ENCODE measurements around the gene MTR.

DNA sequence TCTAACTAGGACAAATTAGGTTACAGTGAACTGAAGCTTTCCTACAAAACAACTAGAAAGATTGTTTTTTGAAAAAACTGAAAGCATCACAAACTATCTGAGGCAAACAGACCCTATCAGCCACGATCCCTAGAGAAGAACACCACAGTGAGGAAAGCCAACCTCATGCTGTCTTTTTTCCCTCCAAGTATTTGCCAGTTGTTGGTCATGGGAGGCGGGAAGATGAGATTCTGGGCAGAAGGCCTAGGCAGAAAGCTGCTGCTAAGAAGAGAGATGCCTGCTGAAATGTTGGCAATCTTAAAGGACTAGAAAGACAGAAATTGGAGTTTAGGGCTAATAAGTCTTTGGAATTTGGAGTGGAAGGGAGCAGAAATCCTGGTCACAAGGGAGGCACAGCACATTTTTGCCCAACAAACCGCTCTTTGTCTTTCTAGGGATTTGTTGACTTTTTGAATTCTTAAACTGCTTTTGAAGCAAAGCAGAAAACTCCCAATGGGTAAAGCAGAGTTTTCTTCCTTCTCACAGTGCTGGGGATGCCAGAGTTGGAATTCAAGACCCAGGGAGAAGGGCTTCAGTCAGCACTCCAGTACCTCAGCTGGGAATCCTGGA lies 125.3 kb downstream of the MTR start:
- TF ChIP-seq ZNF384 (IDR thresholded peaks at IDR 0.05; ENCODE audit: low read depth, low read length) (no peak), SREBF1 (IDR thresholded peaks at IDR 0.05; ENCODE audit: borderline replicate concordance, low read depth, low read length) (no peak), ATF7 (IDR thresholded peaks at IDR 0.05) (no peak), NR2F6 (CRISPR knock-in tag; IDR thresholded peaks at IDR 0.05) (no peak)
- TF ChIP-seq, protein P1, sequence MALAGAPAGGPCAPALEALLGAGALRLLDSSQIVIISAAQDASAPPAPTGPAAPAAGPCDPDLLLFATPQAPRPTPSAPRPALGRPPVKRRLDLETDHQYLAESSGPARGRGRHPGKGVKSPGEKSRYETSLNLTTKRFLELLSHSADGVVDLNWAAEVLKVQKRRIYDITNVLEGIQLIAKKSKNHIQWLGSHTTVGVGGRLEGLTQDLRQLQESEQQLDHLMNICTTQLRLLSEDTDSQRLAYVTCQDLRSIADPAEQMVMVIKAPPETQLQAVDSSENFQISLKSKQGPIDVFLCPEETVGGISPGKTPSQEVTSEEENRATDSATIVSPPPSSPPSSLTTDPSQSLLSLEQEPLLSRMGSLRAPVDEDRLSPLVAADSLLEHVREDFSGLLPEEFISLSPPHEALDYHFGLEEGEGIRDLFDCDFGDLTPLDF (CRISPR knock-in tag; IDR thresholded peaks at IDR 0.05) = no peak
- TF ChIP-seq, protein P2, sequence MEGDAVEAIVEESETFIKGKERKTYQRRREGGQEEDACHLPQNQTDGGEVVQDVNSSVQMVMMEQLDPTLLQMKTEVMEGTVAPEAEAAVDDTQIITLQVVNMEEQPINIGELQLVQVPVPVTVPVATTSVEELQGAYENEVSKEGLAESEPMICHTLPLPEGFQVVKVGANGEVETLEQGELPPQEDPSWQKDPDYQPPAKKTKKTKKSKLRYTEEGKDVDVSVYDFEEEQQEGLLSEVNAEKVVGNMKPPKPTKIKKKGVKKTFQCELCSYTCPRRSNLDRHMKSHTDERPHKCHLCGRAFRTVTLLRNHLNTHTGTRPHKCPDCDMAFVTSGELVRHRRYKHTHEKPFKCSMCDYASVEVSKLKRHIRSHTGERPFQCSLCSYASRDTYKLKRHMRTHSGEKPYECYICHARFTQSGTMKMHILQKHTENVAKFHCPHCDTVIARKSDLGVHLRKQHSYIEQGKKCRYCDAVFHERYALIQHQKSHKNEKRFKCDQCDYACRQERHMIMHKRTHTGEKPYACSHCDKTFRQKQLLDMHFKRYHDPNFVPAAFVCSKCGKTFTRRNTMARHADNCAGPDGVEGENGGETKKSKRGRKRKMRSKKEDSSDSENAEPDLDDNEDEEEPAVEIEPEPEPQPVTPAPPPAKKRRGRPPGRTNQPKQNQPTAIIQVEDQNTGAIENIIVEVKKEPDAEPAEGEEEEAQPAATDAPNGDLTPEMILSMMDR (IDR thresholded peaks at IDR 0.05 in 2 of 3, conservative IDR thresholded peaks at IDR 0.05 in 1 of 3; ENCODE audit: insufficient read depth in 2 of 3, low read depth in 1 of 3, low read length in 3 of 3) = no peak

Data from K562 (cell line).